Skeletal muscle cell (primary cell): Measurements from ENCODE around the gene RUNDC1.
"Not testable (repeated sequence)": the region's sequence is repeated elsewhere in the genome, so short reads cannot be mapped to it uniquely, and the experiment has no call there.

ENCODE experiments used
- DNase-seq: peaks from one replicate; pipeline ENCODE4 v3.0.0-alpha.2; 2010; ENCODE audit warnings: low read depth
- H3K4me3 ChIP-seq: 2 replicates; pipeline ENCODE4 v1.5.1; 2011; ENCODE audit warnings: low read depth, mild to moderate bottlenecking, control low read depth, low read length, moderate library complexity

Gene RUNDC1

GRCh38 chr17:42980274-42980765 lies at the start of gene RUNDC1:
RUNDC1 (plus strand) TSS chr17:42980565; CDS start chr17:42980577, 12 bp downstream.
- H3K4me3 ChIP-seq: peak within 1 kb of the TSS; percentile 85
- no peak for DNase-seq

- H3K4me3 ChIP-seq: no peak overlapping the region
- no peak for DNase-seq
Observed at GRCh38 chr17:42937712-42938596, 42.4 kb upstream of the RUNDC1 start.

- no peak overlapping the region for H3K4me3 ChIP-seq
- DNase-seq: no peak
Observed at GRCh38 chr17:42944211-42944610, 36.2 kb upstream of the RUNDC1 start.

- no peak for DNase-seq
- no peak overlapping the region for H3K4me3 ChIP-seq
Observed at GRCh38 chr17:42946812-42947211, 33.6 kb upstream of the RUNDC1 start.

GRCh38 chr17:42950044-42950783 lies 30.2 kb upstream of the RUNDC1 start:
- H3K4me3 ChIP-seq: no peak overlapping the region
- DNase-seq: no peak

GRCh38 chr17:42953669-42954068 lies 26.7 kb upstream of the RUNDC1 start:
- no peak for DNase-seq
- H3K4me3 ChIP-seq: no peak overlapping the region

GRCh38 chr17:42964161-42964932 lies 16.0 kb upstream of the RUNDC1 start, which contains the start of gene AARSD1:
AARSD1 (minus strand) TSS chr17:42964454; CDS start chr17:42964440, 14 bp downstream.
- DNase-seq: peak; percentile 80
- H3K4me3 ChIP-seq: peak within 1 kb of the TSS; percentile 93

- H3K4me3 ChIP-seq: no peak overlapping the region
- no peak for DNase-seq
Observed at GRCh38 chr17:42967925-42968324, 12.4 kb upstream of the RUNDC1 start.

- H3K4me3 ChIP-seq: no peak overlapping the region
- peak; percentile 12 for DNase-seq
Observed at GRCh38 chr17:42969001-42969581, 11.3 kb upstream of the RUNDC1 start.

GRCh38 chr17:42971589-42971988 lies 8.8 kb upstream of the RUNDC1 start:
- DNase-seq: no peak
- H3K4me3 ChIP-seq: no peak overlapping the region

GRCh38 chr17:42973323-42973722 lies 7.0 kb upstream of the RUNDC1 start:
- H3K4me3 ChIP-seq, DNase-seq: not testable (repeated sequence)

- no peak for DNase-seq
Observed at GRCh38 chr17:42975265-42975664, 5.1 kb upstream of the RUNDC1 start.

GRCh38 chr17:42975701-42976100 lies 4.7 kb upstream of the RUNDC1 start:
- H3K4me3 ChIP-seq, DNase-seq: not testable (repeated sequence)

More at GRCh38 chr17:42975265-42975664, 5.1 kb upstream of the RUNDC1 start:
- no peak overlapping the region for H3K4me3 ChIP-seq

- DNase-seq: no peak
- peak within 1 kb of the TSS; percentile 85 for H3K4me3 ChIP-seq
Observed at GRCh38 chr17:42979511-42980273, 673 bp upstream of the RUNDC1 start, which contains the start of gene PTGES3L. PTGES3L (minus strand) TSS chr17:42980080; CDS start chr17:42980053, 27 bp downstream.

- DNase-seq: no peak
- peak overlapping the region; percentile 85 for H3K4me3 ChIP-seq
Observed at GRCh38 chr17:42980766-42981397, 517 bp downstream of the RUNDC1 start.

- H3K4me3 ChIP-seq: no peak overlapping the region
- no peak for DNase-seq
Observed at GRCh38 chr17:42982266-42982665, 1.9 kb downstream of the RUNDC1 start.

GRCh38 chr17:42985225-42985624 lies 4.9 kb downstream of the RUNDC1 start:
- no peak overlapping the region for H3K4me3 ChIP-seq
- no peak for DNase-seq

- H3K4me3 ChIP-seq: no peak overlapping the region
- no peak for DNase-seq
Observed at GRCh38 chr17:42989141-42989540, 8.8 kb downstream of the RUNDC1 start.
